Gastroesophageal sphincter (tissue), 4 donors: ENCODE data around the gene RPGRIP1L. TPM values are rescaled to one million over a fixed set of nuclear protein-coding genes. Genes with fewer than 3 reads are reported as not detected.

Source experiments
- ATAC-seq: fragments of 150-250 bp; one replicate; pipeline ENCODE4 v1.9.1; 2016; ENCODE audit warnings: mild to moderate bottlenecking, moderate library complexity
- H3K27ac ChIP-seq, 4 donors: fragments of 200-600 bp; sonication (generic) in 3 of 4; 1 replicate in 3 of 4; 2 replicates in 1 of 4; pipeline ENCODE4 v1.5.1; 2016 to 2019
- H3K27me3 ChIP-seq: fragments of 200-600 bp; sonication (generic); one replicate; pipeline ENCODE4 v1.5.1; 2019
- H3K36me3 ChIP-seq, 2 donors: fragments of 200-600 bp; sonication (generic); one replicate each; pipeline ENCODE4 v1.5.1; 2019; ENCODE audit warnings: control low read depth in 1 of 2
- H3K4me1 ChIP-seq, 3 donors: fragments of 200-600 bp; sonication (generic); 1 replicate in 2 of 3; 2 replicates in 1 of 3; pipeline ENCODE4 v1.5.1; 2016 to 2019; ENCODE audit warnings: control low read depth in 2 of 3
- H3K4me3 ChIP-seq, 2 donors: fragments of 200-600 bp; sonication (generic); one replicate each; pipeline ENCODE4 v1.5.1; 2019; ENCODE audit warnings: mild to moderate bottlenecking in 1 of 2, moderate library complexity in 1 of 2
- H3K9me3 ChIP-seq, 3 donors: fragments of 200-600 bp; sonication (generic); one replicate each; pipeline ENCODE4 v1.5.1; 2017 to 2019; ENCODE audit warnings: control low read depth in 2 of 3
- EP300 ChIP-seq: sonication (generic); formaldehyde crosslinking; IDR thresholded peaks from one replicate; pipeline ENCODE4 v1.6.1; 2017; ENCODE audit warnings: antibody characterized with exemption, mild to moderate bottlenecking
- POLR2A ChIP-seq, 2 donors: fragments of 450-650 bp; IDR thresholded peaks; one replicate each; pipeline ENCODE4 v1.6.1; 2017; ENCODE audit warnings: antibody characterized with exemption in 2 of 2, mild to moderate bottlenecking in 2 of 2, moderate library complexity in 1 of 2
- POLR2AphosphoS5 ChIP-seq: sonication (generic); formaldehyde crosslinking; IDR thresholded peaks from one replicate; pipeline ENCODE4 v1.6.1; 2017; ENCODE audit warnings: antibody characterized with exemption
- WGBS, 2 donors: methylation state at CpG; one replicate each; pipeline ENCODE4 v1.1.5; 2018; ENCODE audit warnings: low coverage in 1 of 2; 5-methylcytosine and 5-hydroxymethylcytosine counted together
- total RNA-seq, 4 donors: library from RNA; depleted of rRNA; stranded (reverse); fragments of >200 nt; gene quantifications; one replicate each; pipeline ENCODE4 v1.1.0, GENCODE V29; 2016
- TF ChIP-seq, protein P1 (sequence below), 4 experiments: fragments of 200-600 bp in 2 of 4; fragments of 450-650 bp in 2 of 4; sonication (generic) in 1 of 4; IDR thresholded peaks; one replicate each; pipeline ENCODE4 v1.5.1; 2017 to 2019; ENCODE audit warnings: antibody characterized with exemption in 4 of 4, mild to moderate bottlenecking in 2 of 4, moderate library complexity in 2 of 4

RPGRIP1L gene
- total RNA-seq, 4 donors from 2014 or later = 3.5 to 5.4 (median 4.8) TPM

DNA sequence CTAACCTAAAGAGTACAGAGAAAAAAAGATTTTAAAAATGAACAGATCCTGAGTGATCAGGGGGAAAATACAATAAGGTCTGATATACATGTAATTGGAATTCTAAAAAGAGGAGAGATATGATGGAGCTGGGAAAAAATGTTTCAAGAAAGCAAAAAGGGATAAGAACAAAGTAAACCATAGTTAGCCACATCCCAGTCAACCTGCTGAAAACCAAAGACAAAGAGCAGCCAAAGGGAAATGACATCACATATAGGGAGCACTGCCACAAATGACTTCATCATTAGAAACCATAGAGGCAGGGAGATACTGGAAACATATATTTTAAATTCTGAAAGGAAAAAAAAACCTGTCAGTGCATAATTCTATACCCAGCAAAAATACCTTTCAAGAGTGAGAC lies 131.9 kb downstream of the RPGRIP1L start:
- Histone ChIP-seq H3K27ac (no peak overlapping the region), H3K27me3 (peaks cover 7% of the 10 kb centered on the region), H3K4me3 (no peak overlapping the region), H3K9me3 (peaks cover 0 to 30% (median 0%) of the 10 kb centered on the region in 3 donors), H3K36me3 (no peaks in the 10 kb centered on the region), H3K4me1 (no peaks in the 10 kb centered on the region)
- TF ChIP-seq EP300 (no peak), POLR2AphosphoS5 (no peak), POLR2A (IDR thresholded peaks at IDR 0.05) (no peak)
- TF ChIP-seq, protein P1, sequence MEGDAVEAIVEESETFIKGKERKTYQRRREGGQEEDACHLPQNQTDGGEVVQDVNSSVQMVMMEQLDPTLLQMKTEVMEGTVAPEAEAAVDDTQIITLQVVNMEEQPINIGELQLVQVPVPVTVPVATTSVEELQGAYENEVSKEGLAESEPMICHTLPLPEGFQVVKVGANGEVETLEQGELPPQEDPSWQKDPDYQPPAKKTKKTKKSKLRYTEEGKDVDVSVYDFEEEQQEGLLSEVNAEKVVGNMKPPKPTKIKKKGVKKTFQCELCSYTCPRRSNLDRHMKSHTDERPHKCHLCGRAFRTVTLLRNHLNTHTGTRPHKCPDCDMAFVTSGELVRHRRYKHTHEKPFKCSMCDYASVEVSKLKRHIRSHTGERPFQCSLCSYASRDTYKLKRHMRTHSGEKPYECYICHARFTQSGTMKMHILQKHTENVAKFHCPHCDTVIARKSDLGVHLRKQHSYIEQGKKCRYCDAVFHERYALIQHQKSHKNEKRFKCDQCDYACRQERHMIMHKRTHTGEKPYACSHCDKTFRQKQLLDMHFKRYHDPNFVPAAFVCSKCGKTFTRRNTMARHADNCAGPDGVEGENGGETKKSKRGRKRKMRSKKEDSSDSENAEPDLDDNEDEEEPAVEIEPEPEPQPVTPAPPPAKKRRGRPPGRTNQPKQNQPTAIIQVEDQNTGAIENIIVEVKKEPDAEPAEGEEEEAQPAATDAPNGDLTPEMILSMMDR (IDR thresholded peaks at IDR 0.05) = no peak
- ATAC-seq = no peak

DNA sequence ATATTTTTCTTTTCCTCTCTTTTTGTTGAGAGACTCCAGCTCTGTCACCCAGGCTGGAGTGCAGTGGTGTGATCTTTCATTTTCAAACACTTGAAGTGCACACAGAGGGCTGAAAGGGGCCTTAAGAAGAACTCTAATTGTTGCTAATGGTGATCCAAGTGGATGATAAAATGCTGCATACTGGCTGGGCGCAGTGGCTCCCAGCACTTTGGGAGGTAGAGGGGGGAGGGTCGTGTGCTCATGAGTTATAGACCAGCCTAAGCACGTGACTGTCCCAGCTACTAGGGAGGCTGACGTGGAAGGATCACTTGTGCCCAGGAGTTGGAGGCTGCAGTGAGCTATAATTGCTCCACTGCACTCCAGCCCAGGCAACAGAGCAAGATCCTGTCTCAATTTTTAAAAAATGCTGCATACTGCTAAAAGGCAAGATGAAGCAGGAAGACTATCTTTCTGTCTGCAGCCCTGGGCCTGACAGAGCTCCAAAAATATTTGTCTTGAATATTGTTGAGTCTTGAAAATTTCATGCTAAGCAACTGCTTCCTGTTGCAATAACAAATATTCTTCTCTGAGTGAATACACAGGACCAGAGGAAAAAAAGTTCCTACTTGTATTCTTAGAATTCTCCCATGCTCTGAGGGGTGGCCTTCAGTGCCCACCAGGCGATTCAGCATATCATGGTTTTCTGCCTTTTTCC lies 137.0 kb downstream of the RPGRIP1L start:
- Histone ChIP-seq H3K27ac (no peak overlapping the region), H3K4me1 (no peaks in the 10 kb centered on the region), H3K36me3 (no peaks in the 10 kb centered on the region), H3K27me3 (peaks cover 7% of the 10 kb centered on the region), H3K9me3 (peaks cover 0 to 22% (median 0%) of the 10 kb centered on the region in 3 donors), H3K4me3 (no peak overlapping the region)
- no peak for TF ChIP-seq EP300
- no peak for TF ChIP-seq POLR2AphosphoS5
- TF ChIP-seq, protein P1 (IDR thresholded peaks at IDR 0.05) = no peak
- no peak for TF ChIP-seq POLR2A (IDR thresholded peaks at IDR 0.05)
- no peak for ATAC-seq
- 67 to 88% methylated on average over 1 of the region's 5 CpGs for WGBS, 2 donors

DNA sequence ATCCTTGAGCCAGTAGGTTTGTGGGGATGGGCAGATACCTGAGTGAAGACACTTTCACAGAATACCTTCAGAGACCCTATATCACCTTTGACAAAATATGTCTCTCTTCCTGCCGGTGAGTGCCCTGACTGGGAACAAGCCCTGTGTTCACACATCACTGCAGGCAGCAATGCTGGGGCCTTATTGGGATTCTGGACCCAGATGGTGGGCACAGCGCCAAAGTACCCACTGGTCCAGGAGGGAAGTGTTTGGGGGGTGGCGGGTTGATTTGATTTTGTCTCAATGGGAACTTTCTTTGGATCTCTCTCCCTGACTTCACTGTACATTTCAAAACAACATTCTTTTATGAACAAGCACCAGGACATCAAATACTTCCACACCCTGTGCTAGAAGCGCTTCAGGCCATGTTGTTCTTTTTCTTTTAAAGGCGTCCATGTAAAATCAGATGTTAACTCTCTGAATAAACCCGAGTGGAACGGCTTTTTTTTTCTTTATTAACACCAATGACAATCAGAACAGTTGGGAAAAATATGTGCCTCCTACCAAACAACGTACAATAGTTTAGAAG lies 138.3 kb downstream of the RPGRIP1L start:
- no peaks in the 10 kb centered on the region for H3K4me1 ChIP-seq
- H3K9me3 ChIP-seq = peaks cover 0 to 9% (median 0%) of the 10 kb centered on the region in 3 donors
- H3K27ac ChIP-seq = no peak overlapping the region
- H3K4me3 ChIP-seq = no peak overlapping the region
- no peak for TF ChIP-seq POLR2A (IDR thresholded peaks at IDR 0.05)
- TF ChIP-seq, protein P1 (IDR thresholded peaks at IDR 0.05) = no peak
- TF ChIP-seq POLR2AphosphoS5 = no peak
- no peak for TF ChIP-seq EP300
- no peaks in the 10 kb centered on the region for H3K36me3 ChIP-seq
- ATAC-seq = no peak
- peaks cover 7% of the 10 kb centered on the region for H3K27me3 ChIP-seq
- 83 to 86% methylated on average over 7 to 8 of the region's 8 CpGs for WGBS, 2 donors

- 23 to 54% methylated on average over 3 to 4 of the region's 4 CpGs for WGBS, 2 donors
- Histone ChIP-seq H3K27me3 (no peaks in the 10 kb centered on the region), H3K4me1 (no peaks in the 10 kb centered on the region), H3K27ac (no peak overlapping the region), H3K9me3 (no peaks in the 10 kb centered on the region), H3K36me3 (no peaks in the 10 kb centered on the region), H3K4me3 (no peak overlapping the region)
- TF ChIP-seq POLR2A (IDR thresholded peaks at IDR 0.05) (no peak), EP300 (no peak), POLR2AphosphoS5 (no peak)
- TF ChIP-seq, protein P1 (IDR thresholded peaks at IDR 0.05) = no peak
- no peak for ATAC-seq
Measured at GRCh38 chr16:53563426-53563825, 140.2 kb downstream of the RPGRIP1L start.
